Left lung (tissue), 10 donors: Measurements from ENCODE around the gene JUNB. TPM values are rescaled to one million over a fixed set of nuclear protein-coding genes. Genes with fewer than 3 reads are reported as not detected.

ENCODE experiments used
- ATAC-seq: fragments of 200-7000 bp; cut with Tn5 transposase; one replicate; pipeline ENCODE4 v1.9.1; 2020; ENCODE audit warnings: moderate library complexity
- DNase-seq, 4 donors: peaks; one replicate each; pipeline ENCODE4 v3.0.0-alpha.2; 2013 to 2020
- H3K27ac ChIP-seq, 2 donors: fragments of 200-600 bp; sonication (generic) in 1 of 2; one replicate each; pipeline versions ENCODE4 v1.5.0 to v1.8.0; 2020 to 2021
- H3K27me3 ChIP-seq, 2 donors: fragments of 200-600 bp; sonication (generic) in 1 of 2; one replicate each; pipeline versions ENCODE4 v1.5.0 to v1.8.0; 2020 to 2021
- H3K36me3 ChIP-seq, 2 donors: fragments of 200-600 bp; sonication (generic) in 1 of 2; one replicate each; pipeline versions ENCODE4 v1.5.0 to v1.8.0; 2020 to 2021
- H3K4me1 ChIP-seq, 2 donors: fragments of 200-600 bp; one replicate each; pipeline ENCODE4 v1.8.0; 2021
- H3K4me3 ChIP-seq, 2 donors: fragments of 200-600 bp; sonication (generic) in 1 of 2; one replicate each; pipeline versions ENCODE4 v1.5.0 to v1.8.0; 2020 to 2021; ENCODE audit warnings: mild to moderate bottlenecking in 1 of 2
- H3K9me3 ChIP-seq, 2 donors: fragments of 200-600 bp; sonication (generic) in 1 of 2; one replicate each; pipeline versions ENCODE4 v1.5.0 to v1.8.0; 2020 to 2021
- intact Hi-C, 2 donors: fragments of 100-400 bp; cut with DNase I; formaldehyde crosslinking; loops; one replicate each; pipeline versions ENCODE4 v1.11.2 to v1.14.2; 2022
- polyA plus RNA-seq, 6 donors: library from polyadenylated mRNA; unstranded; fragments of 120-200 nt; gene quantifications; one replicate each; pipeline ENCODE4 v1.2.1, GENCODE V29; 2013; ENCODE audit not compliant: insufficient read length in 6 of 6
- total RNA-seq, 2 donors: library from RNA; stranded (reverse); fragmentation: NEBNext Ultra II Directional; extraction: Animal tissue kit (Norgen Biotek cat#: 25700); gene quantifications; one replicate each; pipeline ENCODE4 v1.2.1, GENCODE V29; 2021
- TF ChIP-seq, protein P1 (sequence below), 2 donors: fragments of 200-600 bp; sonication (generic) in 1 of 2; IDR thresholded peaks; one replicate each; pipeline versions ENCODE4 v1.5.0 to v1.8.0; 2021; ENCODE audit warnings: antibody characterized with exemption in 2 of 2
- donor health status: DM: no; HTN: yes; CAD: no.
- donor health status: DM: no; HTN: no; CAD: no.

Gene JUNB
- total and polyA plus RNA-seq, 8 donors, result 11.7 to 278 (median 64.2) TPM

GRCh38 chr19:12821761-12822160 lies 30.5 kb downstream of the JUNB start:
- Histone ChIP-seq H3K27me3 (peaks cover 0 to 40% of the 10 kb centered on the region in 2 donors), H3K4me3 (no peak overlapping the region), H3K36me3 (no peaks in the 10 kb centered on the region), H3K9me3 (peaks cover 0 to 3% of the 10 kb centered on the region in 2 donors), H3K27ac (no peak overlapping the region), H3K4me1 (peaks cover 0 to 4% of the 10 kb centered on the region in 2 donors)
- ATAC-seq, result no peak
- intact Hi-C loops, result no loop called here
- TF ChIP-seq, protein P1, sequence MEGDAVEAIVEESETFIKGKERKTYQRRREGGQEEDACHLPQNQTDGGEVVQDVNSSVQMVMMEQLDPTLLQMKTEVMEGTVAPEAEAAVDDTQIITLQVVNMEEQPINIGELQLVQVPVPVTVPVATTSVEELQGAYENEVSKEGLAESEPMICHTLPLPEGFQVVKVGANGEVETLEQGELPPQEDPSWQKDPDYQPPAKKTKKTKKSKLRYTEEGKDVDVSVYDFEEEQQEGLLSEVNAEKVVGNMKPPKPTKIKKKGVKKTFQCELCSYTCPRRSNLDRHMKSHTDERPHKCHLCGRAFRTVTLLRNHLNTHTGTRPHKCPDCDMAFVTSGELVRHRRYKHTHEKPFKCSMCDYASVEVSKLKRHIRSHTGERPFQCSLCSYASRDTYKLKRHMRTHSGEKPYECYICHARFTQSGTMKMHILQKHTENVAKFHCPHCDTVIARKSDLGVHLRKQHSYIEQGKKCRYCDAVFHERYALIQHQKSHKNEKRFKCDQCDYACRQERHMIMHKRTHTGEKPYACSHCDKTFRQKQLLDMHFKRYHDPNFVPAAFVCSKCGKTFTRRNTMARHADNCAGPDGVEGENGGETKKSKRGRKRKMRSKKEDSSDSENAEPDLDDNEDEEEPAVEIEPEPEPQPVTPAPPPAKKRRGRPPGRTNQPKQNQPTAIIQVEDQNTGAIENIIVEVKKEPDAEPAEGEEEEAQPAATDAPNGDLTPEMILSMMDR (IDR thresholded peaks at IDR 0.05), result no peak
- no peak for DNase-seq

- H3K4me3 ChIP-seq, result no peak overlapping the region
These were observed 34.2 kb downstream of the JUNB start for GRCh38 chr19:12825254-12826131.

DNA sequence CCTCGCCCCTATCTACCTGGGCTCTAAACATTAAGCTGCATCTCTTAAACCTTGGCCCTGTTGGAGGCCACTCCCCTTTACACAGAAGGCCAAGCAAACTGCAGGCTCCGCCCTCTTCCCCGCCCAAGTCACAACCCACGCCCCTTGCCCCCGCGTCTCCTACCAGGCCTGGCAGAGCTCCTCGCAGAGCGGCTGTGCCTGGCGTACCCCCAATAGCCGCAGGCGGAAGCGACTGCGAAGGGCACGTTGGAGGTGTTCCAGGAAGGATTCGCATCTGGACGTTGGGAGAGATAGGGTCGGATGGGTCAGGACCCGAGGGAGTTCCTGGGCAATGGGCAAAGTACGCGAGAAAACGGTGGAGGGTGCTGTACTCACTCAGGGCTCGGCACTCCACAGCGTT lies 37.2 kb downstream of the JUNB start:
- TF ChIP-seq, protein P1 (IDR thresholded peaks at IDR 0.05), result no peak
- H3K36me3 ChIP-seq, result no peaks in the 10 kb centered on the region
- no peak for DNase-seq
- no peak overlapping the region for H3K27ac ChIP-seq
- intact Hi-C loops, result no loop called here
- H3K9me3 ChIP-seq, result no peaks in the 10 kb centered on the region
- peaks cover 0 to 21% of the 10 kb centered on the region in 2 donors for H3K4me1 ChIP-seq
- peaks cover 25 to 100% of the 10 kb centered on the region in 2 donors for H3K27me3 ChIP-seq
- ATAC-seq, result no peak
- no peak overlapping the region for H3K4me3 ChIP-seq

More at GRCh38 chr19:12825254-12826131, 34.2 kb downstream of the JUNB start:
- ATAC-seq (peak; percentile 47), DNase-seq (no peak)
- Histone ChIP-seq H3K36me3 (no peaks in the 10 kb centered on the region), H3K4me1 (peaks cover 0 to 9% of the 10 kb centered on the region in 2 donors), H3K27ac (no peak overlapping the region), H3K27me3 (peaks cover 5 to 77% of the 10 kb centered on the region in 2 donors), H3K9me3 (peaks cover 0 to 3% of the 10 kb centered on the region in 2 donors)
- TF ChIP-seq, protein P1 (IDR thresholded peaks at IDR 0.05), result peak in 1 of 2 donors; percentile 28
- intact Hi-C loops, result no loop called here

DNA sequence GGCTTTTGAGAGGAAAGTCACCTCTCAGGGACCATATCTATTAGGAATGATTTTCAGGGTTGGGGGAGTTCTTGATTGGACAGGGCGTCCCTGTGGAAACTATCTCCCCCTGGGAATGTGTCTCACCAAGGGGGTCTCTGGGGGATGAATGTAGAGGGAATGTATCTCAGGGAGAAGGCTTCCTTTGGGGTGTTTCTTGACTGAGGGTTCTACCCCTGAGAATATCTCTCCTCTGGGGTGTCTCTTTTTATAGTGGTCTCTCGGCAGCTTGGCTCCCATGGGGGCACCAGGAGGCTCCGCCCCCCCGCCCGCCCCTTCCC lies 42.1 kb downstream of the JUNB start:
- DNase-seq, result no peak
- Histone ChIP-seq H3K4me3 (peak overlapping the region in 1 of 2 donors; percentile 37), H3K27me3 (peaks cover 69 to 100% of the 10 kb centered on the region in 2 donors), H3K36me3 (no peaks in the 10 kb centered on the region), H3K9me3 (no peaks in the 10 kb centered on the region), H3K27ac (no peak overlapping the region), H3K4me1 (peaks cover 4 to 29% of the 10 kb centered on the region in 2 donors)
- TF ChIP-seq, protein P1 (IDR thresholded peaks at IDR 0.05), result no peak
- ATAC-seq, result no peak
- intact Hi-C loops, result no loop called here

GRCh38 chr19:12833738-12834565 lies 42.7 kb downstream of the JUNB start:
- H3K27me3 ChIP-seq, result peaks cover 71 to 100% of the 10 kb centered on the region in 2 donors
- ATAC-seq, result peak; percentile 5
- no peaks in the 10 kb centered on the region for H3K36me3 ChIP-seq
- DNase-seq, result peak in 1 of 4 donors; percentile 81
- peak overlapping the region; percentile 21 to 37 for H3K4me3 ChIP-seq
- H3K9me3 ChIP-seq, result no peaks in the 10 kb centered on the region
- no peak overlapping the region for H3K27ac ChIP-seq
- intact Hi-C loops, result no loop called here
- H3K4me1 ChIP-seq, result peaks cover 4 to 32% of the 10 kb centered on the region in 2 donors
- TF ChIP-seq, protein P1 (IDR thresholded peaks at IDR 0.05), result no peak
